GM21717 (cell line): Measurements from ENCODE around the gene INTS11.

ENCODE experiments used
- ATAC-seq: cut with Tn5 transposase; IDR thresholded peaks from one replicate; pipeline ENCODE4 v1.9.1; 2021; ENCODE audit warnings: mild to moderate bottlenecking, moderate library complexity; ENCODE audit not compliant: unreplicated experiment

The INTS11 gene

DNA sequence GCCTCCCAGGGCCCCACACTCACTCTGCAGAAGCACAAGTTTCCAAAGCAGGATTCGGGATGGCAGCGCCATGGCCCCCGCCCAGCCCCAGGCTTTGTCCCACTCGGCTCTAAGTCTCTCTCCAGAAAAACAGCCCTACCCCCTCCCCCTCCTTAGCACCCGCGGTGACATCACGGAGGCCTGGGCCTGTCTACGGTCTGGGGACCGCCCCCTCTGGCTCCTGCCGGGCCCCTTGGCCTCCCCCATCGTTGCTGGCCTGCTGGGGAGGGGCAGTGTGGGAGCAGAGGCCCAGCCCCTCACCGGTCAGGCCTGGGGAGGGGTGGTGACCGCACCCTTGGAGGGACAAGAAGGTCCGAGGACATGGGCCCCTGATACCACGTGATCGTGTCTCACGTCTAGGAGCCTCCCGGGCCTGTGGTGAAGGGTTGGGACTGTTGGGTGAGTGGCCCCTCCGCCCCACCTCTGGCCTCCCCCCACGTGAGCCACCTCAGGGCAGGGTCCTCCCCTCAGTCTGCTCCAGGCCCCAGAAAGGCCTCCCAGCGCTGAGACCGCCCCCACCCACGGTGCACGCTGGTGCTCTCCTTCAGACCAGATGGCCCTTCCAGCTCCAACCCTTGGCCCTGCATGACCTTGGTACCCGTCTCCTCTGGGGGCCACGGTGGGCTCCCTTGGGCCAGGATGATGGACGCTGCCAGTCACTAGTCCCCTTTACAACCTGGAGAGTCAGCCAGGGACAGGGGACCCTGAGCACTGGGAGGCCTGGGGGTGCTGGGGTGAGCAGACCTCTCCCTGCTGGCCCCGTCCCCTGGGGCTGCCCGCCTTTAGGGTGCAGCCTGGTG is 34.2 kb upstream of the INTS11 start, which contains the start of gene MXRA8:
MXRA8 (minus strand) TSS at position 123 of the 839 bp plus-strand sequence; CDS start at position 72, 51 bp downstream.
- ATAC-seq: no peak

GRCh38 chr1:1357871-1358432 is 33.5 kb upstream of the INTS11 start:
- ATAC-seq: no peak

DNA sequence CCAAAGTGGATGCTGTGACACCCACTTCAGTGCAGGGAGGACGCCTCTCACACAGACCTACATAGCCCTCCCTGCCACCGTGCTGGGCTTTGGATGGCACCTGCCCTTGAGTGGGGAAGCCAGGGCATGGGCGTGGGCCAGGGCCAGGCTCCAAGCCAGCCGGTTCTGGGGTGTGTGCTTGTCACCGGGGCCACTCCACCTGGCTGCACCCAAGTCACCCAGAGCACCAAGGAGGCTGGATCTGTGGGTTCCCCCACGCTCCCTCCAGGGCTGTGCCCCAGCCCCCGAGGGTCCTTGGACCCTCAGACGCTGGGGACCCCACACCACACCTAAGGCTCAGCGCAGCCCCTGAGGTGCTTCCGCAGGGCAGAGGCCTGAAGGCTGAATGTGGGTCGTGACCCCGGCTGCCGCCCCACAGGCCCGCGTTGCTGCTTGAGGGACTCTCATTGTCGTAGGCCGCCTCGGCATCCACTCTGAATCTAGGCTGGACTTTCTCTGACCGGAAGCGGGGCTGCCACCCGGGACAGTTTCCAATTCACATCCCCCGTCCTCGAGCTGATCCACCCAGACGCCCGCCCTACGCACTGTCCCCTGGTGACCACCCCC is 32.4 kb upstream of the INTS11 start:
- no peak for ATAC-seq

- no peak for ATAC-seq
These were observed 31.8 kb upstream of the INTS11 start for GRCh38 chr1:1356166-1356795.

DNA sequence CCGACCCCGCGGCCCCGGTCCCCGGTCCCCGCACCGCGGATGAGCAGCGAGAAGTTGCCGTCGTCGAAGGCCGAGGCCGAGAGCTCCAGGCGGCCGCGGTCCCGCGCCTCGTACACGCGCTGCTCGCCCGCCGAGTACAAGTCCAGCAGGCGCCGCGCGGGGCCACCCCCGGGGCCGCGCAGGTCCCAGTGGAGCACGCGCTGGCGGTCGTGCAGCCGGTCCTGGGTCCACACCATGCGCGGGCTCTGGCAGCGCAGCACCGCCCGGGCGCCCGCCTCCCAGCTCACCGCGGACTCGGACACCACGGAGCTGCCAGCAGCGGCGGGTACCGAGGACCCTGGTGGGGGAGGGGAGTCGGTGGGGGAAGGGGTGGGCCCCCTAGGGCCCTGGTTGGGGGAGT is 31.0 kb upstream of the INTS11 start:
- ATAC-seq: no peak

GRCh38 chr1:1354271-1355247 is 30.1 kb upstream of the INTS11 start:
- ATAC-seq: no peak

- no peak for ATAC-seq
These were observed 29.1 kb upstream of the INTS11 start for GRCh38 chr1:1353389-1354151.

DNA sequence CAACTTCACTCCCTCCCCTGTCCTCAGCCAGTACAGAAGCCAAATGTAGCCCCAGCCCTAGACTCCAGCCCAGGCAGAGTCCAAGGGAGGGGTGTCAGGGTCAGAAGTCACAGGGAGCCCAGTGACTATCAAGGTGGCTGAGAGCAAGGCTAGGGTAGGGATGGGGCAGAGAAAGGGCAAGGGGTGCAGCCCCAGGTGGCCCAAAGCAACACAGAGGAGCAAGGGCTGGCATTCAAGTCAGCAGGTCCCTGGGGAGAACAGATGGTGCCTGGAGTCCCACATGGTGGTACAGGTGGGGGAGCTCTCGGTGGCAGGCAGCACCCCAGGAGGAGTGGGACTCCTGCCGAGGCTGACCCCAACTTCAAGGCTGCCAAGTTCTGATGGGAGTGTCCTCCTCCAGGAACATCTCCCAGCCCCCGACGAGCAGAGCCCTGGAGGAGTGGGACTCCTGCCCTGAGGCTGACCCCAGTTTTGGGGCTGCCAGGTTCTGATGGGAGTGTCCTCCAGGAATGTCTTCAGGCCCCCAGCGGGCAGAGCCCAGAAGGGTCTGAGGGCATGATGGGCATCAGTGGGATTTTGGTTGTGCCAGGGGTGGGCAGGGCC is 28.4 kb upstream of the INTS11 start:
- ATAC-seq: no peak

GRCh38 chr1:1351511-1352427 is 27.3 kb upstream of the INTS11 start:
- ATAC-seq: no peak

- no peak for ATAC-seq
These were observed 25.0 kb upstream of the INTS11 start, which contains the start of gene DVL1 for GRCh38 chr1:1349256-1350012. Gene DVL1, minus strand, starts transcription at chr1:1349418. Its CDS starts 353 bp downstream, at chr1:1349065.

DNA sequence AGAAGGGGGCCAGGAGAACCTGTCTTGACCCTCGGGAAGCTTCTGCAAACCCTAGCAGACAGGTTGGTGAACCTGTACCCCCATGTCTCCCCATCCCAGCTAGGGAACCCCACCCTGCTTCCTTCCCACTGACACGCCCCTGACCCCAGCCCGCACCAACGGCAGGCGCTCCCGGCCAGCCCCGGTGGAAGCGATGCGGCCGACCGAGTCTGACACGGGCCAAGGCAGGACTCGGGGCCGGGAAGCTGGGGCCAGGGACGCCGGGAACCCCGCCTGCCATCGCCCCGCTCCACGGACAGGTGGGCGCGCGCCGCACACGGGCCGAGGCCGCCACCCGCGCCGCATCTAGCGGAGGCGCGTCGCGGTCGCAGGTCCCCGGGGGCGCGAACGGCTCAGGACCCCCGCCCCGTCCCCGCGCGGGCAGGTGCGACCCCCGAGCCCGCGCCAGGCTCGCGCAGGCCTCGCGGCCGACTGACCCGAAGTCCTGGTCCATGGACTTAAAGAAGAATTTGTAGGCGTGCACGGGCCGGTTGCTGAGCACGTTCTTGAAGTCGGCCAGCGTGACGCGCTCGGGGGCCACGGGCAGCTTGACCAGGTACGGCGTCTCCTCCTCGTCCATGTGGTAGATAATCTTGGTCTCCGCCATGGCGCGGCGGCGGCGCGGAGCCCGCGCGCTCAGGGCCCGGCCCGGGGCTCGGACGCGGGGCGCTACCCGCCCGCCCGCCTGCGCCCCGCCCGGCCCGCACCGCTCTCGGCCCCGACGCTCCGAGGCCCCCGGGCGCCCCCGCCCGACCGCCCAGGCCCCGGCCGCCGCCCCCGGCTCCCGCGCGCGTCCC is 24.2 kb upstream of the INTS11 start:
- no peak for ATAC-seq

DNA sequence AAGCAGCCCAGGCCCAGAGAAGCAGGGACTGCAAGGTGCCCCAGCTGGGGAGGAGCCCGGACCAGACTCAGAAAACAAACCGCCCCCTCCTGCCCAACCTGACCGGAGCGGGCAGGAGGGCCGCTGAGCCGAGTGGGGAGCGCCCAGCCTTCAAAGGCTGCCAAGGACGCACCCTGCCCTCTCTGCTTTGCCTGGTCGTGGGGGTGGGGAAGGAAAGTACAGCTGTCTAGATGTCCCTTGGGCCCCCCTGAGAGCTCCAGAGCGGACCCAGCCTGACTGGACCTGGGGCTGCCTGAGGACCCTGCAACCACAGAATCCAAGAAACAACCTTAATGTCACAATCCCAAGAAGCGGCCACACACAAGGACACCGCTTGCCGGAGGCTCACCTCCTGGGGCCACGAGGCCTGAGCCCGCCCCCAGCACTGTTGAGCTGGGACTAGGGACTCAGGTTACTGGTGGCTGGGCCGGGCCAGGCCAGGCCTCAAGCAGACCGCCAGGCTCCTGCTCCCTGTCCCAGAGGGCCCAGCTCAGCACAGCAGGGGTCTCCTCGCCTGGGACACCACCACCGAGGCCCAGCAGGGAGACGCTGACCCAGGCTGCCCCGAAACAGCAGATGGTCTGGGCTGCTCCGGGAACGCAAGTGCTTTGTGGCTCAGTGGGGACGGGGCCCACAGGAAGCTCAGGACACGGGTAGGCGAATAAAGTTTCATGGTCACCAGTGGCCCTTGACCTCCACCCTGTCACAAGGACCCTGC is 23.4 kb upstream of the INTS11 start:
- ATAC-seq: no peak

GRCh38 chr1:1347026-1347595 is 22.7 kb upstream of the INTS11 start:
- ATAC-seq: no peak

GRCh38 chr1:1346501-1346890 is 22.0 kb upstream of the INTS11 start:
- no peak for ATAC-seq

GRCh38 chr1:1345860-1346500 is 21.5 kb upstream of the INTS11 start:
- ATAC-seq: no peak
